G401 (cell line): Measurements from ENCODE around the gene LETMD1. TPM values are rescaled to one million over a fixed set of nuclear protein-coding genes. Genes with fewer than 3 reads are reported as not detected.

Source experiments
- total RNA-seq: library from RNA; depleted of rRNA; stranded (reverse); fragments of >200 nt; shearing (Covaris generic); gene quantifications from 2 replicates; pipeline ENCODE4 v1.2.3, GENCODE V29; 2014; rRNA removed

Gene LETMD1
- total RNA-seq, 1 experiment from 2014 or later, result 63.2 TPM

Other genes with a start within 250 kb of the LETMD1 start
- gene TMPRSS12, start 205.4 kb upstream of the LETMD1 start, total RNA-seq, result not detected in 2 replicates
- not detected in 2 replicates for gene HIGD1C, start 95.8 kb upstream of the LETMD1 start, total RNA-seq
- 24.6 and 37.1 TPM in 2 replicates for gene SLC11A2, start 21.9 kb upstream of the LETMD1 start, total RNA-seq
- gene CSRNP2, start 35.3 kb downstream of the LETMD1 start, total RNA-seq, result 9.8 and 19.8 TPM in 2 replicates
- gene TFCP2, start 124.8 kb downstream of the LETMD1 start, total RNA-seq, result 30.9 and 46.8 TPM in 2 replicates
- gene POU6F1, start 169.7 kb downstream of the LETMD1 start, total RNA-seq, result 0.98 and 4.1 TPM in 2 replicates
- gene DAZAP2, start 190.5 kb downstream of the LETMD1 start, total RNA-seq, result 88.8 and 94.2 TPM in 2 replicates
- gene SMAGP, start 222.1 kb downstream of the LETMD1 start, total RNA-seq, result 2.7 and 7.5 TPM in 2 replicates